ENCODE data around the gene NCS1.

Gene NCS1

GRCh38 chr9:130196643-130197042 lies 24.4 kb downstream of the NCS1 start (continued):
- TF ChIP-seq ZNF707 (tag by site-specific recombination; IDR thresholded peaks at IDR 0.05) (no peak), IKZF3 (tag by site-specific recombination; IDR thresholded peaks at IDR 0.05) (peak; percentile 42; the same call in 1 of the 2 replicates), KLF8 (tag by site-specific recombination; IDR thresholded peaks at IDR 0.05) (no peak), ZNF768 (tag by site-specific recombination; IDR thresholded peaks at IDR 0.05) (no peak), ZBTB21 (tag by site-specific recombination; IDR thresholded peaks at IDR 0.05) (no peak), ZNF398 (tag by site-specific recombination; IDR thresholded peaks at IDR 0.05) (no peak), ZNF311 (tag by site-specific recombination; IDR thresholded peaks at IDR 0.05; ENCODE audit: borderline replicate concordance) (no peak), ZNF624 (tag by site-specific recombination; IDR thresholded peaks at IDR 0.05) (no peak), ZBTB20 (tag by site-specific recombination; IDR thresholded peaks at IDR 0.05) (no peak), ZNF239 (tag by site-specific recombination; IDR thresholded peaks at IDR 0.05) (no peak), ZNF423 (tag by site-specific recombination; IDR thresholded peaks at IDR 0.05) (no peak), OSR2 (tag by site-specific recombination; IDR thresholded peaks at IDR 0.05) (peak; percentile 70), RBAK (tag by site-specific recombination; IDR thresholded peaks at IDR 0.05) (no peak), REPIN1 (tag by site-specific recombination; IDR thresholded peaks at IDR 0.05; ENCODE audit: low read depth) (no peak), YY1 (tag by site-specific recombination; IDR thresholded peaks at IDR 0.05) (no peak), BCL11B (tag by site-specific recombination; IDR thresholded peaks at IDR 0.05; ENCODE audit: low read depth) (no peak), ZNF473 (tag by site-specific recombination; IDR thresholded peaks at IDR 0.05) (no peak), ZNF391 (tag by site-specific recombination; IDR thresholded peaks at IDR 0.05; ENCODE audit: borderline replicate concordance, low read depth) (no peak), SP2 (tag by site-specific recombination; IDR thresholded peaks at IDR 0.05) (no peak), ZNF362 (tag by site-specific recombination; IDR thresholded peaks at IDR 0.05) (0 out of 2 replicates have a peak, but pooled peaks have one; percentile 54), ZNF133 (tag by site-specific recombination; IDR thresholded peaks at IDR 0.05) (no peak), YY2 (tag by site-specific recombination; IDR thresholded peaks at IDR 0.05) (0 out of 2 replicates have a peak, but pooled peaks have one; percentile 36), ZNF24 (tag by site-specific recombination; IDR thresholded peaks at IDR 0.05) (no peak), ZNF571 (tag by site-specific recombination; IDR thresholded peaks at IDR 0.05) (no peak), ZNF341 (tag by site-specific recombination; IDR thresholded peaks at IDR 0.05; ENCODE audit: low read depth) (peak; percentile 75)
- TF ChIP-seq, protein P1, sequence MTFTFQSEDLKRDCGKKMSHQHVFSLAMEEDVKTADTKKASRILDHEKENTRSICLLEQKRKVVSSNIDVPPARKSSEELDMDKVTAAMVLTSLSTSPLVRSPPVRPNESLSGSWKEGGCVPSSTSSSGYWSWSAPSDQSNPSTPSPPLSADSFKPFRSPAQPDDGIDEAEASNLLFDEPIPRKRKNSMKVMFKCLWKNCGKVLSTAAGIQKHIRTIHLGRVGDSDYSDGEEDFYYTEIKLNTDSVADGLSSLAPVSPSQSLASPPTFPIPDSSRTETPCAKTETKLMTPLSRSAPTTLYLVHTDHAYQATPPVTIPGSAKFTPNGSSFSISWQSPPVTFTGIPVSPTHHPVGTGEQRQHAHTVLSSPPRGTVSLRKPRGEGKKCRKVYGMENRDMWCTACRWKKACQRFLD (tag by site-specific recombination; IDR thresholded peaks at IDR 0.05) = no peak
- TF ChIP-seq, protein P2, sequence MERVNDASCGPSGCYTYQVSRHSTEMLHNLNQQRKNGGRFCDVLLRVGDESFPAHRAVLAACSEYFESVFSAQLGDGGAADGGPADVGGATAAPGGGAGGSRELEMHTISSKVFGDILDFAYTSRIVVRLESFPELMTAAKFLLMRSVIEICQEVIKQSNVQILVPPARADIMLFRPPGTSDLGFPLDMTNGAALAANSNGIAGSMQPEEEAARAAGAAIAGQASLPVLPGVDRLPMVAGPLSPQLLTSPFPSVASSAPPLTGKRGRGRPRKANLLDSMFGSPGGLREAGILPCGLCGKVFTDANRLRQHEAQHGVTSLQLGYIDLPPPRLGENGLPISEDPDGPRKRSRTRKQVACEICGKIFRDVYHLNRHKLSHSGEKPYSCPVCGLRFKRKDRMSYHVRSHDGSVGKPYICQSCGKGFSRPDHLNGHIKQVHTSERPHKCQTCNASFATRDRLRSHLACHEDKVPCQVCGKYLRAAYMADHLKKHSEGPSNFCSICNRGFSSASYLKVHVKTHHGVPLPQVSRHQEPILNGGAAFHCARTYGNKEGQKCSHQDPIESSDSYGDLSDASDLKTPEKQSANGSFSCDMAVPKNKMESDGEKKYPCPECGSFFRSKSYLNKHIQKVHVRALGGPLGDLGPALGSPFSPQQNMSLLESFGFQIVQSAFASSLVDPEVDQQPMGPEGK (tag by site-specific recombination; IDR thresholded peaks at IDR 0.05) = peak; percentile 39; the same call in 1 of the 2 replicates
- TF ChIP-seq, protein P3, sequence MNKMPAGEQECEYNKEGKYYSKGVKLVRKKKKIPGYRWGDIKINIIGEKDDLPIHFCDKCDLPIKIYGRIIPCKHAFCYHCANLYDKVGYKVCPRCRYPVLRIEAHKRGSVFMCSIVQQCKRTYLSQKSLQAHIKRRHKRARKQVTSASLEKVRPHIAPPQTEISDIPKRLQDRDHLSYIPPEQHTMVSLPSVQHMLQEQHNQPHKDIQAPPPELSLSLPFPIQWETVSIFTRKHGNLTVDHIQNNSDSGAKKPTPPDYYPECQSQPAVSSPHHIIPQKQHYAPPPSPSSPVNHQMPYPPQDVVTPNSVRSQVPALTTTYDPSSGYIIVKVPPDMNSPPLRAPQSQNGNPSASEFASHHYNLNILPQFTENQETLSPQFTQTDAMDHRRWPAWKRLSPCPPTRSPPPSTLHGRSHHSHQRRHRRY (tag by site-specific recombination; IDR thresholded peaks at IDR 0.05) = no peak
- TF ChIP-seq, protein P4, sequence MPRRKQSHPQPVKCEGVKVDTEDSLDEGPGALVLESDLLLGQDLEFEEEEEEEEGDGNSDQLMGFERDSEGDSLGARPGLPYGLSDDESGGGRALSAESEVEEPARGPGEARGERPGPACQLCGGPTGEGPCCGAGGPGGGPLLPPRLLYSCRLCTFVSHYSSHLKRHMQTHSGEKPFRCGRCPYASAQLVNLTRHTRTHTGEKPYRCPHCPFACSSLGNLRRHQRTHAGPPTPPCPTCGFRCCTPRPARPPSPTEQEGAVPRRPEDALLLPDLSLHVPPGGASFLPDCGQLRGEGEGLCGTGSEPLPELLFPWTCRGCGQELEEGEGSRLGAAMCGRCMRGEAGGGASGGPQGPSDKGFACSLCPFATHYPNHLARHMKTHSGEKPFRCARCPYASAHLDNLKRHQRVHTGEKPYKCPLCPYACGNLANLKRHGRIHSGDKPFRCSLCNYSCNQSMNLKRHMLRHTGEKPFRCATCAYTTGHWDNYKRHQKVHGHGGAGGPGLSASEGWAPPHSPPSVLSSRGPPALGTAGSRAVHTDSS (tag by site-specific recombination; IDR thresholded peaks at IDR 0.05) = no peak
- TF ChIP-seq, protein P5, sequence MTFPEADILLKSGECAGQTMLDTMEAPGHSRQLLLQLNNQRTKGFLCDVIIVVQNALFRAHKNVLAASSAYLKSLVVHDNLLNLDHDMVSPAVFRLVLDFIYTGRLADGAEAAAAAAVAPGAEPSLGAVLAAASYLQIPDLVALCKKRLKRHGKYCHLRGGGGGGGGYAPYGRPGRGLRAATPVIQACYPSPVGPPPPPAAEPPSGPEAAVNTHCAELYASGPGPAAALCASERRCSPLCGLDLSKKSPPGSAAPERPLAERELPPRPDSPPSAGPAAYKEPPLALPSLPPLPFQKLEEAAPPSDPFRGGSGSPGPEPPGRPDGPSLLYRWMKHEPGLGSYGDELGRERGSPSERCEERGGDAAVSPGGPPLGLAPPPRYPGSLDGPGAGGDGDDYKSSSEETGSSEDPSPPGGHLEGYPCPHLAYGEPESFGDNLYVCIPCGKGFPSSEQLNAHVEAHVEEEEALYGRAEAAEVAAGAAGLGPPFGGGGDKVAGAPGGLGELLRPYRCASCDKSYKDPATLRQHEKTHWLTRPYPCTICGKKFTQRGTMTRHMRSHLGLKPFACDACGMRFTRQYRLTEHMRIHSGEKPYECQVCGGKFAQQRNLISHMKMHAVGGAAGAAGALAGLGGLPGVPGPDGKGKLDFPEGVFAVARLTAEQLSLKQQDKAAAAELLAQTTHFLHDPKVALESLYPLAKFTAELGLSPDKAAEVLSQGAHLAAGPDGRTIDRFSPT (tag by site-specific recombination; IDR thresholded peaks at IDR 0.05) = no peak
